Lower leg skin (tissue), 3 donors: ENCODE results near the gene LTBP2.

Experiments used
- CTCF ChIP-seq, 3 donors: fragments of 450-650 bp; IDR thresholded peaks; one replicate each; pipeline ENCODE4 v1.5.1; 2016; ENCODE audit warnings: antibody characterized with exemption in 3 of 3, mild to moderate bottlenecking in 3 of 3, moderate library complexity in 2 of 3
- POLR2A ChIP-seq, 2 donors: fragments of 450-650 bp; IDR thresholded peaks; one replicate each; pipeline ENCODE4 v1.6.1; 2016 to 2017; ENCODE audit warnings: antibody characterized with exemption in 2 of 2, mild to moderate bottlenecking in 1 of 2, moderate library complexity in 1 of 2

- TF ChIP-seq CTCF (IDR thresholded peaks at IDR 0.05), result no peak
- no peak for TF ChIP-seq POLR2A (IDR thresholded peaks at IDR 0.05)
These were observed 70.8 kb downstream of the LTBP2 start for GRCh38 chr14:74541225-74541624.
